Dermis microvascular lymphatic vessel endothelial cell (primary cell): ENCODE results near the gene CYP27A1. TPM values are rescaled to one million over a fixed set of nuclear protein-coding genes. Genes with fewer than 3 reads are reported as not detected.

Experiments
- DNase-seq, 2 donors: peaks; one replicate each; pipeline versions ENCODE4 v3.0.0 to v3.0.0-alpha.2; 2010; ENCODE audit warnings: low read depth in 2 of 2
- total RNA-seq: library from RNA; depleted of rRNA; stranded (reverse); fragments of >200 nt; gene quantifications from 2 replicates; pipeline ENCODE4 v1.2.1, GENCODE V29; 2014

The CYP27A1 gene
- total RNA-seq, 1 donor from 2014 or later, result 6.2 TPM

DNA sequence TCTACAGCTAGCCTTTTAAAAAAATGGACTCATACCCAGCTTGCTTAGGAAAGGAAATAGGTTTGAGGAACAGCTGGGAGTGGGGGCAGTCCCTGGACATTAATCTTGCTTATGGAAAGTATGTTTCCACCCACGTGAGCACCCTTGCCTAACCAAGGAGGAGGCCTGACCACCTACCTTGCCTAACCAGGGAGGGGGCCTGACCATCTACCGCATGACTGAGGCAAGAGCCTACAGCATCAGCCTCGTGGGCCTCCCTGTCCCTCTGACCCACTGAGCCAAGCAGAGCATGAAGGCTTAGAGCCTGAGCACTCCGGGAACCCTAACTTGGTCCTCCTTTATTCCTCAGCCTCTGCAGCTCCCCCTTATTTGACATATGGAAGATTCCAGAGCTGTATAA is 29.4 kb downstream of the CYP27A1 start:
- no peak for DNase-seq

DNA sequence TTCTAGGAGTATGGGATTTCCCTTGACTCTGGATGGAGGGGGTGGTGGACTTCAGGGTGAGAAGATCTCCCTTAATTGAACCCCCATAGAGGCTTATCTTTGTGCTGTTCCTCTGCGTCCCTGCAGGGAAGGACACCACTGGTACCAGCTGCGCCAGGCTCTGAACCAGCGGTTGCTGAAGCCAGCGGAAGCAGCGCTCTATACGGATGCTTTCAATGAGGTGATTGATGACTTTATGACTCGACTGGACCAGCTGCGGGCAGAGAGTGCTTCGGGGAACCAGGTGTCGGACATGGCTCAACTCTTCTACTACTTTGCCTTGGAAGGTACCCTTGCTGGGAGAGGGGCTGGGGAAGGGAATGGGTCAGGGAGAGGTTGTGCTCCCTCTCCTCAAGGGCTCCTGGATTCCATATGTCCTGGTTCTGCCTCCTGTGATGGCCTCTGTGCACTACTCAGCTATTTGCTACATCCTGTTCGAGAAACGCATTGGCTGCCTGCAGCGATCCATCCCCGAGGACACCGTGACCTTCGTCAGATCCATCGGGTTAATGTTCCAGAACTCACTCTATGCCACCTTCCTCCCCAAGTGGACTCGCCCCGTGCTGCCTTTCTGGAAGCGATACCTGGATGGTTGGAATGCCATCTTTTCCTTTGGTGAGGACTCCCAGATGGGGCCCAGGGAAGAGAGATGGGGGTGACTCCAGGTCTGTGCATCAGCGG is 30.3 kb downstream of the CYP27A1 start:
- DNase-seq, result no peak

DNA sequence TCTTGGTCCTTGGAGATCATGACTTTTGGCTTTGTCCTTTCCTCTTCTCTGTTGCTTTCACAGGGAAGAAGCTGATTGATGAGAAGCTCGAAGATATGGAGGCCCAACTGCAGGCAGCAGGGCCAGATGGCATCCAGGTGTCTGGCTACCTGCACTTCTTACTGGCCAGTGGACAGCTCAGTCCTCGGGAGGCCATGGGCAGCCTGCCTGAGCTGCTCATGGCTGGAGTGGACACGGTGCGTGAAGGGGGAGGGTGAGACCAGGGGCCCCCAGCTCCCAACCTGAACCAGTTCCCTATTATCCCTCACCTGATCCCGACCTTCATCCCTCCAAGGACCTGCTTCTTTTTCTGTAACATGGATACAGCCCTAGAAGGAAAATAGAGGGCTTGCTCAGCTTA is 30.9 kb downstream of the CYP27A1 start:
- DNase-seq, result no peak

DNA sequence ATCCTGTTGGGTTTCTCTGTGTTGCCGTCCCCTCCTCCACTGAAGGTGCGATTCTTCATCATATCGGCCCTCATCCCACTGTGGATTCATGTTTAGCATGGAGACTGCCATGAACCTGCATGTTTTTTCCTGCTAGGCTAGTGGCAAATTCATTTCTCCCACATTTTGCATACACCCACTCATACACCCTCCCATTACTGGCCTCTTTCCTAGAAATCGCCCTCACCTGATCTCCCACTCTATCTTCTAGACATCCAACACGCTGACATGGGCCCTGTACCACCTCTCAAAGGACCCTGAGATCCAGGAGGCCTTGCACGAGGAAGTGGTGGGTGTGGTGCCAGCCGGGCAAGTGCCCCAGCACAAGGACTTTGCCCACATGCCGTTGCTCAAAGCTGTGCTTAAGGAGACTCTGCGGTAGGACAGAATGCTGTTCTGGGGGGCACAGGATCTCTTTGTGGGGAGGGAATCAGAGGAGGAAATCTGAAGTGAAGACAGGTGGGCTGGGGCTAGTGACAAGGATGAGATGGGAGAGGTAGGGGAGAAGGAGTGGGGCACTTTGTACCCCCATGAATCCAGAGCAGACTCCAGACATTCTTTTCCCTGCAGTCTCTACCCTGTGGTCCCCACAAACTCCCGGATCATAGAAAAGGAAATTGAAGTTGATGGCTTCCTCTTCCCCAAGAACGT is 32.0 kb downstream of the CYP27A1 start:
- no peak for DNase-seq

DNA sequence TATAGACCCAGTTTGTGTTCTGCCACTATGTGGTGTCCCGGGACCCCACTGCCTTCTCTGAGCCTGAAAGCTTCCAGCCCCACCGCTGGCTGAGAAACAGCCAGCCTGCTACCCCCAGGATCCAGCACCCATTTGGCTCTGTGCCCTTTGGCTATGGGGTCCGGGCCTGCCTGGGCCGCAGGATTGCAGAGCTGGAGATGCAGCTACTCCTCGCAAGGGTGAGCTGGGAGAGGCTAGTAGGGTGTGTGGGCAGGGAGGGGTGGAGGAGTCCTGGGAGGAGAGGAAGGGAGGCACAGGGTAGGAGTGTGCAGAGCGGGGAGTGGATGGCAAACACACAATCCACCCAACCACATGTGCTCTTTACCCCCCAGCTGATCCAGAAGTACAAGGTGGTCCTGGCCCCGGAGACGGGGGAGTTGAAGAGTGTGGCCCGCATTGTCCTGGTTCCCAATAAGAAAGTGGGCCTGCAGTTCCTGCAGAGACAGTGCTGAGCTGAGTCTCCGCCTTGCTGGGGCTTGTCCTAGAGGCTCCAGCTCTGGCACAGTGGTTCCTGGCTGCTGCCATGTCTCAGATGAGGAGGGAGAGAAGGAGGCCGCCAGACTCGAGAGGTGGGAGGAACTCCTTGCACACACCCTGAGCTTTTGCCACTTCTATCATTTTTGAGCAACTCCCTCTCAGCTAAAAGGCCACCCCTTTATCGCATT is 32.7 kb downstream of the CYP27A1 start:
- DNase-seq, result no peak

DNA sequence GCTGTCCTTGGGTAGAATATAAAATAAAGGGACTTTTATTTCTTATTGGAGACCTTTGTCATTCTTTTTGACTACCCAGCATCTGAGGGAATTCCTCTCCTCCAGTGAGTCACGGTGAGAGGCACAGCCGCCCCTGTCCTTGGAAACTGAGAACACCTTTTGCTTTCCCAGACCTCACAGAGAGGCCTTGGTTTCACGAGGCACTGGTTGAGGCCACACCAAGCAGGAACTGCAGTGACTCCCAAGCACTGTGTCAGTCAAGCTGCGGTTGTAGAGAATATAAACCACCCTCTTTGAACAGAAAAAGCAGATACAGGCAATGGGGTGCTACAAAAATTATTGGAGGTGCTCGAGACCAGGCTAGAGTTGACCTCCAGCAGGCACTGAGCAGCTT is 33.3 kb downstream of the CYP27A1 start:
- DNase-seq, result no peak

DNA sequence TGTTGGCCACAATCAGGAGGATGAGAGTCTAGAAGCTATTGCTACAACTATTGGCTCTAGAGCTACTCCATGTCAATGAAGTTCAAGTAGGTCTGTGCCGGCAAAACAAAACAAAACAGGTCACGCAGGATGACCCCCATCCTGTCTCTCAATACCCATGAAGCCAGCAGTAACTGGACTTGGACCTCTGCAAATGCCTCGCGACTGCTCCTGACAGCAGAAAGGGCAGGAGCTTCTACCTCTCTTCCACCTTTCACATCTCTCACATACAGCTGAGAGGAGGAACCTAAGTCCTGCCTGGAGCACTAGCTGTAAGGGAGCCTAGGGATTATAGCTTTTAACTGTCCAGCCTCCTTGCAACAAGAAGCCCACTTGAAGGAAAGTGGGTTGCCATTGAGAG is 33.7 kb downstream of the CYP27A1 start:
- DNase-seq, result no peak

DNA sequence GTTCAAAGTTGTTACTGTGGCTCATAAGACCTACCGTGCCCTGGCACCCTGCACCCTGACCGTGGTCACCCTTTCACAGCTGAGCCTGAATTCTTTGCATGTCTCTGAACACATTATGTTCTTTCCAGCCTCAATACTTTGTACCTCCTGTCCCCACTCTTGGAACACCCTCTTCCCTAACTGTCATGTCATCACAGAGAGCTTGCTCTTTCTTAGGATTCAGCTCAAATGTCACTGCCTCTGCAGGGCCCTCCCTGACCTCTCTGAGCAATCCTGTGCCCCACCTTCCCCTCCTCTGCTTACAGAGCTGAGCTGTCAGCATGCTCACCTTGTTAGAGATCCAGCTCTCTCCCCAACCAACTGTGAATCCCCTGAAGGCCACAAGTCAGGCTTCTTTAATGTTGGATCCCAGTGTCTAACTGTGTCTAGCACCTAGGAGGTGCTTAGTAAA is 34.6 kb downstream of the CYP27A1 start:
- DNase-seq, result no peak

DNA sequence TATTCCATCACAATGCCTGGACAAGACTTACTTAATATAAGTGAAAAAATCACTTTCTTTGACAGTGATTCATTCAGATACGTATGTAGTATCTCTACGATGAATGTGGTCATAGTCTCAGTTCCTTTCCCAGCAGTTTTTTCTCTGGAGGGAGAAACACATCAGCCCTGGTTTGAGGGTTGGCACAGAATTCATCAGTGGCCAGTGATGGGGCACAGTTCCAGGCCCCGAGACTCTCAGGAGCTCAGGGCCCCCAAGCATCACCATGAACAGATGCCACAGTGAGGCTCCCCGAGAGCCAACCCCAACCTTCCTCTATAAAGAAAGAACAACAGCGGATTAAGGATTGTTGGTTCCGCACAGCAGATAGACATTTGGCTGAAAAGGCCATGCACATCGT is 37.1 kb downstream of the CYP27A1 start:
- DNase-seq, result no peak

DNA sequence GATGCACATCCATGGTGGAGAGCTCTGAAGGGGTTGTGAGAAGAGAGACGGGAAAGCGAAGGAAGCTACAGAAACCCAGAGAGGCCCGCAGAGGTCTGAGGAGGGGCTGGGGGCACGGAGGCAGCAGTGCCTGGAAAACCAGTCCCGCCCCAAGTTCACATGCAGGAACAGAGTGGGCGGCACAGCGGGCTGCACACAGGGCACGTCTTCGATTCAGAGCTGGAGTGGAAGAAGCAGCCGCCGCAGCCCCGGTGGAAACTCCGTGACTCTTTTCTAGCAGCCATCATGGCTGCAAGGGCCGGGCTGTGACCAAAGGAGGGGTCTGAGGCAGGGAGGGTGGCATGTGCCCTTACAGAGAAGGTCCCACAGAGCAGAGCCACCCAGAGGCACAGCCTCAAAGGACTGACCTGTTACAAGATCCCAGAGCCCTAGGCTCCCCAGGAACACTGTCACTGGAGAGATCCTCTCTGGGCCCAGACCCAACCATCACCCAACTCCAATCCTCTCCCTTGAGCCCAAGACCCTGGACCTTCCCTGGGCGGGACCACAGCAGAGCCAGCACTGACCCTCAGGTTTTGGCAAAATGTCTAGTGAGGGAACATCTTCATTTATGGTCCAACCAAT is 38.9 kb downstream of the CYP27A1 start:
- no peak for DNase-seq

DNA sequence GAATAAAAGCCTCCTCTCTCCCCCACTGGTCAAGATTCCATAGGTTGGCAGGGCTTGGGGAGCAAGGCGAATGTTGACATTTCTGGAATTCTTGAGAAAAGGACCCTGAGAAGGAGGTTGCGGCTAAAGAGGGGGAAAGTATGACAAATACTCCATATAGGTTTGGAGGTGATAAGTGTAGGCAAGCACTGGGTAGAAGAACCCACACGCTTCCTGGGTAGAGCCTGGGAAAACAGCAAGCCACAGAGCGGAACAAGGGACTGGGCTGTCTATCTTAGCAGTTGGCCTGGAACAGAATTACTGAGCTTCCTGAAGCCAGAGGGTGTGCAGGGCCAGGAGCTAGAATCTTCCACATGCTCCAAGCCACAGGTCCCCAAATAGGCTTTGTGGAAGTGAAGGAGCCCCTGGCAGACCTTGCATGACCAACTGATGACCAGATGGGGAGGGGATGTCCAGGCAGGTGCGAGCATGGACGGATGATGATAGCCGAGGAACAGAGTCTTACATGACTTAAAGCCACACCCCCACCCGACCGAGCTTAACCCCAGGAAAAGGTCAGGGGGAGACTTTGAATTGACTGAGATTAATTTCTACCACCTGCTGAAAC is 39.8 kb downstream of the CYP27A1 start:
- no peak for DNase-seq

DNA sequence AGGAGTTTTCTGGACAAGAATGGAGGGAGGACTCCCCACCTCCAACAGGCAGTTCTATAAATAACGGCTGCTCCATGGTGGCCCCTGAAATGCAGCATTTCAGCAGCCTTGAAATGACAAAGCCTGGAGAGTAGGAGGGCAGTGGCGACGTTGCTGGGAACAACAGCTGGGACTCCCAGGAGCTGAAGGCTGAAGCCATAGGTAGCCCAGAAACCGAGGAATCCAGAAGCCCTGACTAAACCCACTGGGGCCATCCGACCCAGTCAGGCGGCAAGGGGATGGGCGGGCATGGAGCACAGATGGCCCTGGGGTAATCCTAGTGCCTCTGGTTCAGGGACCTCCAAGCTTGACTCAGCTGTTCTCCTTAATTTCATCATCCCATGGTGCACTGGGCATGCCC is 40.7 kb downstream of the CYP27A1 start:
- DNase-seq, result no peak

DNA sequence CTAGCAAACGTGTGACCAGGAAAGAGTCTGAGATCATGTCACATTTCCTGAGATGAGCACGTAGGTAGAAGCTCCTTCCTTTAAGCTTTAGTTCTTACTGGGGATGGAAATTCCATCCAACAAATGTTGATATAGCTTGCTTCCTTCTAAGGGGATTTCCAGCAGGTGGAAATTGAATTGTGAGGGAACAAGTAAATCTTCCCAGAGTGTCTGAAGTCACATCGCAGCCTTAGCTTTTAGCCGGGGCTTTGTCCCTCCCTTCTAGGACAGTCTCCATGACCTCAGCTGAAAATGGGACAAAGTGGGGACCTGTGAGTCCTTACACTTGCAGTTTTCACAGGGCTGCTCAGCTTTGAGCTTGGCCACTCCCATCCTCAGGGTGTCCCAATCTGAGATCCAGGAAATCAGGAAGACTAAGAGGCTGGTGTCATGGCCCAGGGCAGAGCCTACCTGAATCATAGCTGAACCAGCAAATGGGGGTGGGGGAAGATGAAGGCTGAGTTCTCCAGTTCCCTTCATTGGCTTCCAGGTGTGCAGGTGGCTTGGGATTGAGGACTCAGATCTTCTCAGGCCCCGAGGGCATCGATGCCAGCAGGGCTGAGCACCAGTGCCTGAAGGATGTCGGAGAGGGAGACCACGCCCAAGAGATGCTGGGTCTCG is 41.4 kb downstream of the CYP27A1 start:
- DNase-seq, result no peak

DNA sequence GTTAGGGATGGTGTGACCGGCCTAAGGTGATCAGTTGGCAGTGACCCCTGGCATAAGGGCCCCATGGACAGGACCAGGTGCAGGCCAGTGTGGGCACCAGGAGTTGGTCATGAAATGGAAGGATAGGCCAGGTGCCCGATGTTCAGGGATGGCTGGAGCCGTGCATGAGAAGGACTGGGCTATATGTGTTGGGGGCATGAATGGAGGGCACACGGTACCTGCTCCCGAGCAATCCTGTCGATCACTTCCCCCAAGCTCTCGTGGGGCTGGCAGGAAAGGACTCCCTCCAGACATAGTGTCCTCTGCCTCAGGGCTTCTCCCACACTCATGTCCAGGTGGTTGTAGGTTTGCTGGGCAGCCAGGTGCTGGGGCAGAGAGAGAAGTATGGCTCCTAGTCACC is 42.1 kb downstream of the CYP27A1 start:
- DNase-seq, result no peak

DNA sequence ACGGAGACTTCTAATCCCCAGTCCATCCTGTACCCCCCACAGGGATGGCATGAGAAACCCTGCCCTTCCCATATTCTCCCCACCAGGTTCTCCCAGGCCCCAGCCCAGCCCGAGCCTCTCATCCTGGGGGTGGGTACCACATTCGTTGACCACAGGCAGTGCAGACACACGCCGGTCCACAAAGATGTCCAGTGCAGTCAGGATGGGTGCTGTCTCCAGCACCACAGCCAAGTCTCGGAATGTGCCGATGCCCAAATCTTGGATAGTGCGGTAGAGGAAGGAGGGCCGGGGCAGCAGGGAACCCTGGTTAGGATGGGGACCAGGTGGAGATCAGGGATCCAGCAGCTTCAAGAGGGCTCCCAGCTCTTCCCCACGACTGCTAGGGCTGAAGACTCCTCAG is 44.8 kb downstream of the CYP27A1 start:
- DNase-seq, result no peak

DNA sequence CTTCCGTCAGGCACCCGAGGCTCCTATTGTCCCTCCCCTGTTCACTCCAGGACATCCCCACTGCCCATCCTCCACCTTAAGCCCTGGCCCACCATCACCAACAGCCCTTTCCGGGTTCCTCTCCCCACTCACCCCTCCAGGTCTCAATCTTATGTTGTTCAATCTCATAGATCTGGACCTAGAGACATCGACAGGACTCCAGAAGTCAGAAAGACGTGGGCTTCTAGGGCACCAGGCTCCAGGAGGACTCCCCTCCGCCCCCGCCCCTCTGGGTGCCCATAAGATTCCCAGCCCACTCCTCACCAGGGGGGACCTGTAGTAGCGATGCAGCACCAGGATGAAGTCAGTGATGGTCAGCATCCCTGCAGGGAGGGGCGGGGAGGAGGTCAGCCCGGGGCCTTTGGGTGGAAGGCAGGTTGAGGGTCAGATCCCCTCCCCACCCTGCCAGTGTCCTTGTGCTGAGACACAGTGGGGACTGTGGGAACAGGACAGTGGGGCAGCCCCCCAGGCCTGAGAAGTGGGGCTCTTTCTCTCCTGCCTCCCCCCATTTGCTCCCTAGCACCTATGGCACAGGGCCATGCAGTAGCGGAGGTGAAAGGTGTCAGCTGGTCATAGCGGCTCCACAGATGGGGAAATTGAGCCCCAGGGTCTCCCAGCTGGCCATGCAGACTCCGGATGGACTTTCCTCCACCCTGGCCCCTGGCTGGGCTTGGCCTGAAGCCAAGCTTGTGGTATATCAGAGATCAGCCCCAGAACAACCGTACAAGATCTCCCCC is 45.9 kb downstream of the CYP27A1 start:
- no peak for DNase-seq

DNA sequence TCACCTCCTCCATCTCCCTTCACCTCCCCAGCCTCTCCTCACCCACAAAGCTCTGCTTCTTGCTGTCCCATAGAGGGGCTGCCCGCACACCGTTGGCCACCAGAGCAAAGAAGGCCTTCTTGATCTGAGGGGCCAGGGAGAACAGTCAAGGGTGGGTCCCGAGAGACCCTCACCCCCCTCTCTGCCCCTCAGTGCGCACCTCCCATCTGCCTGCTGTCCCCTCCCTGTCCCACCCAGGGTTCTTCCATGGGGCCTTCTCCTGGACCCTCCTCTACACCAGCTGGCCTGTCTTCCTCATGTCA is 46.5 kb downstream of the CYP27A1 start:
- no peak for DNase-seq

DNA sequence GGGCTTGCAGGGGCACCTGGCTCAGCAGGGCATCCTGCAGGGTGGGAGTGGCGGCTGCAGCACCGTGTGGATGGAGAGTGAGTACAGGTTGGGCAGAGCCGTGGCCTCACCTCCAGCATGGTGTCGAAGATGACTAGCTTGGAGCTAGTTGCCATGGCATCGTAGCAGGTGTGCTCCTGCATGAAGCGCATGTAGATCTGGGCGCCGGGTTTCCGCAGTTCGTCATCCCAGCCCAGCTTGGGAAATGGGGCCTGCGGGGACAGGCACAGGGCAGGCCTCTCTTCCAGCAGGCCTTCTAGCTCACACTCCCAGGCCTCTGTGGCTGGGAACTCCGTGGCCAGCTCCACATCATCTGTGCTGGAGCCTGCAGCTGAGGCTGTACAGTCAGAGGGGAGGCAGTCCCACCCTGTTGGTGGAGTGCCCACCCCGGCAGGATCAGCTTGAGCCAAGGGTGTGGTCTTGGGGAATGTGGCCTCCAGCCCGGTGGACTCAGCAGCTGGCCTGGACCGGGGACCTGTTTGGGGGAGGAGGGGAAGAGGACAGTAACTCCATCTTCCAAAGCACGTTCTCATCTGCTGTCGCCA is 48.0 kb downstream of the CYP27A1 start:
- no peak for DNase-seq

DNA sequence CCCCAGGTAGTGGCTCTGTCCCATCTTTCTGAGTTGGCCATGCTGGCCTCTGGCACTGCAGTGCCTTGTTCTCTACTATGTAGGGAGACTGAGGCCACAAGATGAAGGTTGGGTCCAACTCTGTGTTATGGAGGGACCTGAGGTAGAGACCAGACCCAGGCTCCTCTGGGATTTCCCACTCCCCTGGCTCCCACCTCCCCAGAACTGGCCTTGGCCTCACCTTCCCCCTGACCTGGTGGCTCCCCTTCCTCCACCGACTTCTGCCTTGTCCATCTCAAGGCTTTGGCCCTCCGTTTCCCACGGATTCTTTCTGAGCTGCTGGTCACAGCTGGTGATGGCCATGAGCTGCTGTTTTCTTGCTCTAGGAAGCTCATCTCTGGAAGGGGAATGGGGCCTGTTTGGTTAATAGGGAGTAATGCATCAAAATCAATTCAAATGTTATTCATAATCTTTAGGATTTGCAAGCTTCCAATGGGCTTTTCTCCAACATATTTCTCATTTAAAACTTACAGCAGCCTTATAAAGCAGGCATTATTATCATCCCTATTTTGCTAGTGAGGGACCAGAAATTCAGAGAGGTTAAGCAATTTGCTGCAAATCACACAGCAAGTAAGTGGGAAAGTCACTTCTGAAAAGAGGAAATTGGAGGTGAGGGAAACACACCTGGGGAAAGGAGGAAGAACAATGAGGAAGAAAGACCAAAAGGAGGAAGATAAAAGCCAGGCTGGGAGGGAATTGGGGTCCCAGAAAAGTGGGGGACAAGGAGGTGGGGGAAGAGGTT is 48.8 kb downstream of the CYP27A1 start:
- DNase-seq, result no peak
